ENCODE results near the gene HEY2.

HEY2 gene

DNA sequence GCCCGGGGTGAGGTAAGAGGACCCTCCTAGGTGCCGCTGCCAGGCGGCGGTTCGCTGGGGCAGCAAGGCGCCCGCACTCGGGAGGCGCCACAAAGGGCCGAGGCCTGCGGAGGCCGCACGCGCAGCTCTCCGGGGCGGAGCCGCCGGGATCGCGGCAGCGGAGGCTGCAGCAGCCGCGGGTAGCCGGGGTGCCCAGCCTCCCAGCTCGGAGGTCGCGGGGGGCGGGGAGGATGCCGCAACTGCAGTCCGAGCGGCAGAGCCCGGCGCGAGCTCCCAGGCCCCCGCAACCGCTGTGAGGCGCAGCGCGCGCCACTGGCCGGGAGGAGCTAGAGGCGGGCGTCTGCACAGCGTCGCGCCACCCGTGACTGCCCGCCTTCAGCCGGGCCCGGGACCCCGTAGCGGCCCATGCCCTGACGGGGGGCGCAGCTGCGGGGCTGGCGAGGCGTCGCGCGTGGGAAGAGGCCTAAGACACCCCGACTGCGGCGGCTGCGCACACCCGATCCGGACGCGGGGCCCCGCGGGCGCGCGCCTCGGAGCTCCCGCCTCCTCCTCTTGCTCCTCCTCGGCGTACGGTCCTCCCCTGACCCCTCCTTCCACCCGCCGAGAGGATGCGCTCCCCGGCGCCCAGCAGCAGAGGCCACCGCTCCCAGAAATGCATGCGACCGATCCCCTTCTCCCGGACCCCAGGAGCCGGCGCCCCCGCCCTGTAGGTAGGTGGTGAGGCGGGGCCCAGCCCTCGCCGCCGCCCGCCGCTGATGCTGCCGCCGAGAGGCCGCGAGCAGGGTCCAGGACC is 41.1 kb downstream of the HEY2 start, which contains the start of gene NCOA7 (continued):
- TF ChIP-seq, protein P1, sequence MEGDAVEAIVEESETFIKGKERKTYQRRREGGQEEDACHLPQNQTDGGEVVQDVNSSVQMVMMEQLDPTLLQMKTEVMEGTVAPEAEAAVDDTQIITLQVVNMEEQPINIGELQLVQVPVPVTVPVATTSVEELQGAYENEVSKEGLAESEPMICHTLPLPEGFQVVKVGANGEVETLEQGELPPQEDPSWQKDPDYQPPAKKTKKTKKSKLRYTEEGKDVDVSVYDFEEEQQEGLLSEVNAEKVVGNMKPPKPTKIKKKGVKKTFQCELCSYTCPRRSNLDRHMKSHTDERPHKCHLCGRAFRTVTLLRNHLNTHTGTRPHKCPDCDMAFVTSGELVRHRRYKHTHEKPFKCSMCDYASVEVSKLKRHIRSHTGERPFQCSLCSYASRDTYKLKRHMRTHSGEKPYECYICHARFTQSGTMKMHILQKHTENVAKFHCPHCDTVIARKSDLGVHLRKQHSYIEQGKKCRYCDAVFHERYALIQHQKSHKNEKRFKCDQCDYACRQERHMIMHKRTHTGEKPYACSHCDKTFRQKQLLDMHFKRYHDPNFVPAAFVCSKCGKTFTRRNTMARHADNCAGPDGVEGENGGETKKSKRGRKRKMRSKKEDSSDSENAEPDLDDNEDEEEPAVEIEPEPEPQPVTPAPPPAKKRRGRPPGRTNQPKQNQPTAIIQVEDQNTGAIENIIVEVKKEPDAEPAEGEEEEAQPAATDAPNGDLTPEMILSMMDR (tag by site-specific recombination; IDR thresholded peaks at IDR 0.05), result peak; percentile 66; the same call in 1 of the 2 replicates
- TF ChIP-seq, protein P2, sequence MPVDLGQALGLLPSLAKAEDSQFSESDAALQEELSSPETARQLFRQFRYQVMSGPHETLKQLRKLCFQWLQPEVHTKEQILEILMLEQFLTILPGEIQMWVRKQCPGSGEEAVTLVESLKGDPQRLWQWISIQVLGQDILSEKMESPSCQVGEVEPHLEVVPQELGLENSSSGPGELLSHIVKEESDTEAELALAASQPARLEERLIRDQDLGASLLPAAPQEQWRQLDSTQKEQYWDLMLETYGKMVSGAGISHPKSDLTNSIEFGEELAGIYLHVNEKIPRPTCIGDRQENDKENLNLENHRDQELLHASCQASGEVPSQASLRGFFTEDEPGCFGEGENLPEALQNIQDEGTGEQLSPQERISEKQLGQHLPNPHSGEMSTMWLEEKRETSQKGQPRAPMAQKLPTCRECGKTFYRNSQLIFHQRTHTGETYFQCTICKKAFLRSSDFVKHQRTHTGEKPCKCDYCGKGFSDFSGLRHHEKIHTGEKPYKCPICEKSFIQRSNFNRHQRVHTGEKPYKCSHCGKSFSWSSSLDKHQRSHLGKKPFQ (tag by site-specific recombination; IDR thresholded peaks at IDR 0.05), result no peak
- TF ChIP-seq SP3 (tag by site-specific recombination; IDR thresholded peaks at IDR 0.05), result peak; percentile 82
- peak; percentile 78 for TF ChIP-seq ZNF366 (tag by site-specific recombination; conservative IDR thresholded peaks at IDR 0.05)
- no peak for TF ChIP-seq OVOL3 (tag by site-specific recombination; IDR thresholded peaks at IDR 0.05)
- TF ChIP-seq KLF10 (tag by site-specific recombination; IDR thresholded peaks at IDR 0.05), result peak; percentile 20; the same call in 1 of the 2 replicates
- peak; percentile 77 for TF ChIP-seq ZEB2 (tag by site-specific recombination; IDR thresholded peaks at IDR 0.05)
- TF ChIP-seq ZNF37A (tag by site-specific recombination; IDR thresholded peaks at IDR 0.05), result no peak
- TF ChIP-seq, protein P3, sequence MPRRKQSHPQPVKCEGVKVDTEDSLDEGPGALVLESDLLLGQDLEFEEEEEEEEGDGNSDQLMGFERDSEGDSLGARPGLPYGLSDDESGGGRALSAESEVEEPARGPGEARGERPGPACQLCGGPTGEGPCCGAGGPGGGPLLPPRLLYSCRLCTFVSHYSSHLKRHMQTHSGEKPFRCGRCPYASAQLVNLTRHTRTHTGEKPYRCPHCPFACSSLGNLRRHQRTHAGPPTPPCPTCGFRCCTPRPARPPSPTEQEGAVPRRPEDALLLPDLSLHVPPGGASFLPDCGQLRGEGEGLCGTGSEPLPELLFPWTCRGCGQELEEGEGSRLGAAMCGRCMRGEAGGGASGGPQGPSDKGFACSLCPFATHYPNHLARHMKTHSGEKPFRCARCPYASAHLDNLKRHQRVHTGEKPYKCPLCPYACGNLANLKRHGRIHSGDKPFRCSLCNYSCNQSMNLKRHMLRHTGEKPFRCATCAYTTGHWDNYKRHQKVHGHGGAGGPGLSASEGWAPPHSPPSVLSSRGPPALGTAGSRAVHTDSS (tag by site-specific recombination; IDR thresholded peaks at IDR 0.05), result 0 out of 2 replicates have a peak, but pooled peaks have one; percentile 9
- peak; percentile 60 for TF ChIP-seq ZXDB (tag by site-specific recombination; IDR thresholded peaks at IDR 0.05)
- TF ChIP-seq ZSCAN30 (tag by site-specific recombination; IDR thresholded peaks at IDR 0.05), result 0 out of 2 replicates have a peak, but pooled peaks have one; percentile 56
- peak; percentile 77 for TF ChIP-seq SP2 (tag by site-specific recombination; IDR thresholded peaks at IDR 0.05)
- TF ChIP-seq ZNF549 (tag by site-specific recombination; IDR thresholded peaks at IDR 0.05), result 0 out of 2 replicates have a peak, but pooled peaks have one; percentile 56
- TF ChIP-seq, protein P4, sequence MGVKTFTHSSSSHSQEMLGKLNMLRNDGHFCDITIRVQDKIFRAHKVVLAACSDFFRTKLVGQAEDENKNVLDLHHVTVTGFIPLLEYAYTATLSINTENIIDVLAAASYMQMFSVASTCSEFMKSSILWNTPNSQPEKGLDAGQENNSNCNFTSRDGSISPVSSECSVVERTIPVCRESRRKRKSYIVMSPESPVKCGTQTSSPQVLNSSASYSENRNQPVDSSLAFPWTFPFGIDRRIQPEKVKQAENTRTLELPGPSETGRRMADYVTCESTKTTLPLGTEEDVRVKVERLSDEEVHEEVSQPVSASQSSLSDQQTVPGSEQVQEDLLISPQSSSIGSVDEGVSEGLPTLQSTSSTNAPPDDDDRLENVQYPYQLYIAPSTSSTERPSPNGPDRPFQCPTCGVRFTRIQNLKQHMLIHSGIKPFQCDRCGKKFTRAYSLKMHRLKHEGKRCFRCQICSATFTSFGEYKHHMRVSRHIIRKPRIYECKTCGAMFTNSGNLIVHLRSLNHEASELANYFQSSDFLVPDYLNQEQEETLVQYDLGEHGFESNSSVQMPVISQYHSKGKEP (tag by site-specific recombination; IDR thresholded peaks at IDR 0.05), result 0 out of 2 replicates have a peak, but pooled peaks have one; percentile 56
- TF ChIP-seq, protein P5, sequence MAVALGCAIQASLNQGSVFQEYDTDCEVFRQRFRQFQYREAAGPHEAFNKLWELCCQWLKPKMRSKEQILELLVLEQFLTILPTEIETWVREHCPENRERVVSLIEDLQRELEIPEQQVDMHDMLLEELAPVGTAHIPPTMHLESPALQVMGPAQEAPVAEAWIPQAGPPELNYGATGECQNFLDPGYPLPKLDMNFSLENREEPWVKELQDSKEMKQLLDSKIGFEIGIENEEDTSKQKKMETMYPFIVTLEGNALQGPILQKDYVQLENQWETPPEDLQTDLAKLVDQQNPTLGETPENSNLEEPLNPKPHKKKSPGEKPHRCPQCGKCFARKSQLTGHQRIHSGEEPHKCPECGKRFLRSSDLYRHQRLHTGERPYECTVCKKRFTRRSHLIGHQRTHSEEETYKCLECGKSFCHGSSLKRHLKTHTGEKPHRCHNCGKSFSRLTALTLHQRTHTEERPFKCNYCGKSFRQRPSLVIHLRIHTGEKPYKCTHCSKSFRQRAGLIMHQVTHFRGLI (tag by site-specific recombination; IDR thresholded peaks at IDR 0.05), result no peak; the same call in 1 of the 2 replicates
- TF ChIP-seq, protein P6, sequence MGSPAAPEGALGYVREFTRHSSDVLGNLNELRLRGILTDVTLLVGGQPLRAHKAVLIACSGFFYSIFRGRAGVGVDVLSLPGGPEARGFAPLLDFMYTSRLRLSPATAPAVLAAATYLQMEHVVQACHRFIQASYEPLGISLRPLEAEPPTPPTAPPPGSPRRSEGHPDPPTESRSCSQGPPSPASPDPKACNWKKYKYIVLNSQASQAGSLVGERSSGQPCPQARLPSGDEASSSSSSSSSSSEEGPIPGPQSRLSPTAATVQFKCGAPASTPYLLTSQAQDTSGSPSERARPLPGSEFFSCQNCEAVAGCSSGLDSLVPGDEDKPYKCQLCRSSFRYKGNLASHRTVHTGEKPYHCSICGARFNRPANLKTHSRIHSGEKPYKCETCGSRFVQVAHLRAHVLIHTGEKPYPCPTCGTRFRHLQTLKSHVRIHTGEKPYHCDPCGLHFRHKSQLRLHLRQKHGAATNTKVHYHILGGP (tag by site-specific recombination; IDR thresholded peaks at IDR 0.05), result no peak
- TF ChIP-seq, protein P7, sequence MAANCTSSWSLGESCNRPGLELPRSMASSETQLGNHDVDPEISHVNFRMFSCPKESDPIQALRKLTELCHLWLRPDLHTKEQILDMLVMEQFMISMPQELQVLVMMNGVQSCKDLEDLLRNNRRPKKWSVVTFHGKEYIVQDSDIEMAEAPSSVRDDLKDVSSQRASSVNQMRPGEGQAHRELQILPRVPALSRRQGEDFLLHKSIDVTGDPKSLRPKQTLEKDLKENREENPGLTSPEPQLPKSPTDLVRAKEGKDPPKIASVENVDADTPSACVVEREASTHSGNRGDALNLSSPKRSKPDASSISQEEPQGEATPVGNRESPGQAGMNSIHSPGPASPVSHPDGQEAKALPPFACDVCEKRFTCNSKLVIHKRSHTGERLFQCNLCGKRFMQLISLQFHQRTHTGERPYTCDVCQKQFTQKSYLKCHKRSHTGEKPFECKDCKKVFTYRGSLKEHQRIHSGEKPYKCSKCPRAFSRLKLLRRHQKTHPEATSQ (tag by site-specific recombination; IDR thresholded peaks at IDR 0.05), result peak; percentile 79; the same call in 1 of the 2 replicates
- no peak for TF ChIP-seq ZNF621 (tag by site-specific recombination; IDR thresholded peaks at IDR 0.05)
- peak; percentile 25 for TF ChIP-seq ZNF341 (tag by site-specific recombination; IDR thresholded peaks at IDR 0.05; ENCODE audit: low read depth)
- TF ChIP-seq, protein P8, sequence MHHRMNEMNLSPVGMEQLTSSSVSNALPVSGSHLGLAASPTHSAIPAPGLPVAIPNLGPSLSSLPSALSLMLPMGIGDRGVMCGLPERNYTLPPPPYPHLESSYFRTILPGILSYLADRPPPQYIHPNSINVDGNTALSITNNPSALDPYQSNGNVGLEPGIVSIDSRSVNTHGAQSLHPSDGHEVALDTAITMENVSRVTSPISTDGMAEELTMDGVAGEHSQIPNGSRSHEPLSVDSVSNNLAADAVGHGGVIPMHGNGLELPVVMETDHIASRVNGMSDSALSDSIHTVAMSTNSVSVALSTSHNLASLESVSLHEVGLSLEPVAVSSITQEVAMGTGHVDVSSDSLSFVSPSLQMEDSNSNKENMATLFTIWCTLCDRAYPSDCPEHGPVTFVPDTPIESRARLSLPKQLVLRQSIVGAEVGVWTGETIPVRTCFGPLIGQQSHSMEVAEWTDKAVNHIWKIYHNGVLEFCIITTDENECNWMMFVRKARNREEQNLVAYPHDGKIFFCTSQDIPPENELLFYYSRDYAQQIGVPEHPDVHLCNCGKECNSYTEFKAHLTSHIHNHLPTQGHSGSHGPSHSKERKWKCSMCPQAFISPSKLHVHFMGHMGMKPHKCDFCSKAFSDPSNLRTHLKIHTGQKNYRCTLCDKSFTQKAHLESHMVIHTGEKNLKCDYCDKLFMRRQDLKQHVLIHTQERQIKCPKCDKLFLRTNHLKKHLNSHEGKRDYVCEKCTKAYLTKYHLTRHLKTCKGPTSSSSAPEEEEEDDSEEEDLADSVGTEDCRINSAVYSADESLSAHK (tag by site-specific recombination; IDR thresholded peaks at IDR 0.05), result 0 out of 2 replicates have a peak, but pooled peaks have one; percentile 8
- TF ChIP-seq ZNF274 (IDR thresholded peaks at IDR 0.05; ENCODE audit: low read length), result no peak
- TF ChIP-seq ZNF274 (tag by site-specific recombination; IDR thresholded peaks at IDR 0.05; ENCODE audit: borderline replicate concordance), result no peak
- no peak for TF ChIP-seq ZNF664 (tag by site-specific recombination; IDR thresholded peaks at IDR 0.05)
- peak; percentile 87 for TF ChIP-seq ZFHX2 (tag by site-specific recombination; conservative IDR thresholded peaks at IDR 0.05)

All from HEK293 (cell line).